GM21367 (cell line): ENCODE results near the gene DCAF12.
"Not testable (repeated sequence)": the region's sequence is repeated elsewhere in the genome, so short reads cannot be mapped to it uniquely, and the experiment has no call there.

Experiments used
- ATAC-seq: cut with Tn5 transposase; IDR thresholded peaks from one replicate; pipeline ENCODE4 v1.9.1; 2021; ENCODE audit not compliant: unreplicated experiment

The DCAF12 gene

DNA sequence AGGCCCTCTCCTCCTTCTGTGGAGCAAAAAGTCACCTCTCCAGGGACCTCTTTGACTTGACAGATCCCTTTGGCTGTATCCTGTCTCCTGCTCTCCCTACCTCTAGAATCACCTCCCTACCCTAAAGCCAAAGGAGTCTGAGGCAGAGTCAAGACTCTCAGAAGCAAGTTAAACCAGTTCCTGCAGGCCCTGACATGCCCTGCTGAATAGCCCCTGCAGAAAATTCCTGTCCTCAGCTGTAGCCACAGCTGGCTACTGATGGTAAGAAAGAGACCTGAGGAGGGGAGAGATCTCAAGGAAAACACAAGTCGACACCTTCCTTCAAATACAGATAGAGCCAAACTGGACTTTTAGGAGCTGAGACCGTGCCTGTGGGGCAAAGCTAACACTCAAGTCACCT is 54.1 kb downstream of the DCAF12 start:
- no peak for ATAC-seq

- no peak for ATAC-seq
These were observed 55.7 kb downstream of the DCAF12 start for GRCh38 chr9:34070606-34071324.

GRCh38 chr9:34069831-34070230 is 56.7 kb downstream of the DCAF12 start:
- ATAC-seq: no peak

DNA sequence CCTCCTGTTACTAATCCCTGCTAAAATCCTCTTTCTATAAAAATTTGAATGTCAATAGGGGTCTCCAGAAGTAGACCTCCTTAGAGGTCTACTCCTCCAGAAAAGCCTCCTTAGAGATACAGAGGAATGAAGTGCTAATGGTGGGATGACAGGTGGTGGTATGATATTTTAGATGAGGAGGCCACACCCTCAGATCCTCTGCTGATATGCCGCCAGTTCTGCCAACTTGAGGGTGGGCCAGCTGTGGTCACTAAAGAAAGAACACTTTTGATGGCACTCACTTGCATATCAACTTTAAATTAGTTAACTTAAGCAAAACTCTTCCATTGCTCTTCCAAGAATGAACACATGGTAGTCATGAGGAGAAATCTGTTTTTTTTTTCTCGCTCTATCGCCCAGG is 61.0 kb downstream of the DCAF12 start:
- ATAC-seq: no peak

- no peak for ATAC-seq
These were observed 66.5 kb downstream of the DCAF12 start for GRCh38 chr9:34059954-34060353.

DNA sequence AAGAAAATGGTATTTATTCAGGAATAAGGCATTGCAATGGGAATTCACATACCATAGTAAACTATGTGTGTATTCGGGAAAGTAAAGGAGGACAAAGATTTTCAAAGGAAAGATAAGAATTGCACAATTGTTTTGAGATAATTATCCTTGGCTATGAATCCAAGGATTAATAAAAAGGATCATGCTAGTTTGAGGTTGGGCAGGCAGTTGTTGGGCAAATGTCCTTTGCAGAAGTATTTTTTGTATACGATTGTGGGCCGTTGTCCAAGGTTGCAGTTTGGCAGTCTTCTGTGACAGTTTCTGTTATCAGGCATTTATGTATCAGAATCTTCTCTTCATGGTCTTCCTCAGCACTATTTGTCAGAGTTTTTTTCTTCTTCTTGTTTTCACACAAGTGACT is 67.2 kb downstream of the DCAF12 start:
- no peak for ATAC-seq

DNA sequence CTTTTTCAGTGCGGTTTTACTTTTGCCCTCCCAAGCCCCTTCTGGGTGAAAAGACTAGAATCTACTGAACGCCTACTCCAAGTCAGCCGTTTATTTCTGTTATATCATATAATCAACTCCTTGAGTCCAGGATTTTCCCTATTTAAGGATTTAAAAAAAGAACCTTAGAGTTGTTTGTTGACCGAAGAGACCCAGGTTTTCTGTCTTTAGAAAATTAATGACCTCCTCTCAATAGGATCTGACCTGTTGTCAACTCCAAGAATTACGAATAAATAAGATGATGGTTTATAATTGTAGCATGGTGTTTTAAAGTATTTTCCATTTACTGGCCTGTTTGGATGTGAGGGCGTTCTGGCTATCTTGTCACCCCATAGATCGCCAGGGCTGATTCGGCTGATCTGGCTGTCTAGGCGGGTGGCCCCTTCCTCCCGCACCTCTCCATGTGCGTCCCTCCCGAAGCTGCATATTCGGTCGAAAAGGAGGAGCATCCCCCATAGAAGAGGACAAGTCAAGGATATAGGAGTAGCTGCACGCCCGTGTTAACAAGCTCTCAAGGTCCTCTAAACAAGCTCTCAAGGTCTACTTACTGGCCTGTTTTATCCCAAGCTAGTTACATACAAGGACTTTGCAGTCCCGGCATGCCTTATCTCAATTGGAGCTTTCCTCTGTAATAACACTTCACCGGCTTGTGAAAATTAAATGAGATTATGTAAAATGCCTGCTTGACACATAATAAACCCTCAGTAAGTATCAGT is 76.7 kb downstream of the DCAF12 start:
- no peak for ATAC-seq

DNA sequence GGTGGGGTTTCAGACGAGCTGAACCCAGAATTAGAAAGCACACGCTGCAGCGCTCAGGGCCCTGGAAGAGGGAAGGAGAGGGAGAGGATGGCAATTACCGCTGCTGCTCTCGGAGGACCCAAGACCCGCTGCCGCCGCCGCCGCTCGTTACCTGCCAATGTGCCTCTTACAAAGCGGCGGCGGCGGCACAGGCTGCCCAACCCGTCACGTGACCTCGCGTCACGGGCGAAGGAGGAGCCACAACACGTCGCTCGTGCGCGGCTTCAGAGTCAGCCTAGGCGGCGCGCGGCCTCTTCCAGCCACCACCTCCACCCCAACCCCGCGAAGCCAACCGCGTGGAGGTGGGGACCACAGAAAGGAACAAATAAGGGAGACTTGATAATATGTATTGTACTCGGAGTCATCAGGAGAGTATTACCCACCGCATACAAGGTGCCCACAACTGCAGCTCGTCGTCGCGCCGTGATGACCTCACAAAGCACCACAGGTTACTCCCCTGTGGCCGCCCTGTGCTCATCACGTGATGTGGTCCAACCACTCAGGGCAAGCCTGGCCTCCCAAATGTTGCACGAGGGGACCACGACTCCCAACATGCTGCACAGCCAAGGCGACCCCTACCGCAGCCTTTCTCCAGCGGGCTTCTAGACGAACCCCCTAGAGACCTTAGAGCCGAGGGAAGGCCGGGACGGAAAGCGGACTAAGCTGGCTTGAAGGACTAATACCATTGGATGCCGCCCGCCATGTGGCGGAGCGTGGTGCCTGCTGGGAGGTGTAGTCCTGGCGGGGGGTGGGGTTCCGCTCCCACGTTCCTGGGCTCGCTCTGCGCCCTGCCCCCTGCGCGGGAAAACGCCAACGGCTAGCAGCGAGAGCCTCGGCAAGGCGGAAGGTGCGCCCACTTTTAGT is 77.5 kb downstream of the DCAF12 start, which contains the start of gene UBAP2:
Gene UBAP2 (minus strand): TSS at position 161 of the 903 bp plus-strand sequence. CDS start 31,739 bp downstream, outside the sequence.
- peak; percentile 67 for ATAC-seq

DNA sequence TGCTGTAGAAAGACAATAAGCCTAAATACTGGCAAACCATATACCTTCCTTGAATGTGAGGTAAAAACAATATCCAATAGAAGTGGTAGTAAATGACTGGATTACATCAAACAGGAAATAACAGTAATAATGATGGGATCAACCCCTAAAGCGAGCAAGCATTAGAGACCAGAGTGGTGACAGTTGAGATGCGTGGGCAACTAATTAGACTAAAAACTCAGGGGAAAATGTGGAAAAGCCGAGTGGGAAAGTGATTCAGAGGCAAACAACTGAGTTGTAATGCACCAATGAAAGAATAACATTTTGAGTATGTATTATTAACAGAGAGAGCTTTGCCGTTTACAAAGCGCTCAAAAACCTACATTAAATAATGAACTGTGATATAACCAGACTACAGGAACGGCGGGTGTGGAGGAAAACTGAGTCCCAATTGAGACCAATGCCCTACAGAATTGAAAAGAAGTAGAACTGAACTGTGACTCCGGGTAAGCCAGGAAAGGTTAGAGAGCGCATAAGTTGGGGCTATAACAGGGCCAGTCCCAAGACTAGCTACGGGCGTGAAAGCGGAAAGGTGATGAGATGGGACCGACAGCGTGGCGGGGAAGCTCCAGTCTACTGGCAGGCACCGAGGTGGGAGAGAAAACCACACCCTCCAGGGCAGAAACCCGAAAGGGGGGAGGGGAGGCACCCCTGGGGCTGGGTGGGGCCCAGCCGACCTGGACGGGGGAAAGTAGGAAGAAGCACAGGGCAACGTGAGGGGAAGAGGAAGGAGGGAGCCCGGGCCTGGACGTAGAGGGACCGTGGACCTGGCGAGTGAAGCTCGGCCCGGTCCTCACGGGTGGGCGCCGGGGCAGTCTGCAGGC is 78.4 kb downstream of the DCAF12 start:
- ATAC-seq: peak; percentile 24

DNA sequence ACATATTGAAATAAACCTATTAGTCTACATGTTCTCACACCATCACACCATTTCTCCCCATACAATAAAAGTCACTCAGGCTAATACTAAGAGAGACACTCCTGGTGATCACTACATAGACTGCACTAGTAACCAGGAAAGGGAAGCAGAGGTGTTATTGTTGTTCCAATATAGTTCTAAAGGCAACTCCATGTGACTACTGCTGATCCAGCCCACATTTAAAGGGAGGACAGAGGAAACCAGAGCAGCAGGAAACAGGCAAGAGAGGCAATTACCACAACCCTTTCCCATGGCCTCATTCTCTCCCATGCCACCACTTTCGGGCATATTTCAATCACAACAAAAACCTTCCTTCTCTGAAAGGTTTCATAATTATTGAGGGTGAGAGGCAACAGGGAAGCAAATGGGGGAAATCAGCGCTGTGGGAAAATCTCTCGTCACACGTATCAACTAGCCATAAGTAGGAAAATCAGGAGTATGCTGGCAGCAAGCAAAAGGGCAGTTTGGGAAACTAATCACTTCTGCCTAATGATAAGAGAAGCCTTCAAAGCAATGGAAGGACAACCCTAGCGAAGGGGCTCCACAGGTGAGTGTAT is 79.6 kb downstream of the DCAF12 start:
- ATAC-seq: no peak

DNA sequence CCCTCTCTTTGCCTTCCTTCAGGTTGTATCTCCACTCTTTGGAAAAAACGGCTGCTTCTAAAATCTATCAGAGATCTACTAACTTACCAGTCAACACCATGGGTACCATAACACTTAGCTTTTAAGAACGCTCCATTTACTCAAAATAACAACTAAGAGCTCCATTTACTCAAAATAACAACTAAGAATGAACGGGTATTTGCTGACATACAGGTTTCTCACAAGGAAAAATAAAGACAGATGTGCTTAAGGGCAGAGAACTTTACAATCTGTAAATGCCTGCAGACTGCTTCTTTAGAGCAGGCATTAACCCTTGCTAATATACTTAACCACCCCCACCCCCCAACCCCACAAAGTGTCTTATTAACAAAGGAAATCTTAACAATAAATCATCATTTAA is 80.6 kb downstream of the DCAF12 start:
- ATAC-seq: no peak

GRCh38 chr9:34042074-34042473 is 84.4 kb downstream of the DCAF12 start:
- ATAC-seq: not testable (repeated sequence)

GRCh38 chr9:34038851-34039250 is 87.6 kb downstream of the DCAF12 start:
- ATAC-seq: not testable (repeated sequence)

DNA sequence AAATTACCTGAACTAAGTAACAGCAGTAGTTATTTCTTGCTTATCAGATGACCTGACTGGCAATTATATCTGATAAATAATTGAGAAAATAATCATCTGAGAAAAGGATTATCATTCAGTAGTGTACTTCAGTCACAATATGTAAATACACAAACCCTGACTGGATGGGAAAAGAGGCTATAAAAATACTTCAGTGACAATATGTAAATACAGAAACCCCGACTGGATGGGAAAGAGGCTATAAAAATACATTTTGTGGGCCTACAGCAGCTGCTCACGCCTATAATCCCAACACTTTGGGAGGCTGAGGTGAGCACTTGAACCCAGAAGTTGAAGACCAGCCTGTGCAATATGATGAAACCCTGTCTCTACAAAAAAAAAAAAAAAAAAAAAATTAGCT is 88.9 kb downstream of the DCAF12 start:
- ATAC-seq: no peak

- no peak for ATAC-seq
These were observed 89.9 kb downstream of the DCAF12 start for GRCh38 chr9:34036625-34037024.
